ENCODE measurements around the gene LLGL1.
A peak's percentile ranks its signal among the peaks of the same experiment; 100 is the strongest.

Gene LLGL1

DNA sequence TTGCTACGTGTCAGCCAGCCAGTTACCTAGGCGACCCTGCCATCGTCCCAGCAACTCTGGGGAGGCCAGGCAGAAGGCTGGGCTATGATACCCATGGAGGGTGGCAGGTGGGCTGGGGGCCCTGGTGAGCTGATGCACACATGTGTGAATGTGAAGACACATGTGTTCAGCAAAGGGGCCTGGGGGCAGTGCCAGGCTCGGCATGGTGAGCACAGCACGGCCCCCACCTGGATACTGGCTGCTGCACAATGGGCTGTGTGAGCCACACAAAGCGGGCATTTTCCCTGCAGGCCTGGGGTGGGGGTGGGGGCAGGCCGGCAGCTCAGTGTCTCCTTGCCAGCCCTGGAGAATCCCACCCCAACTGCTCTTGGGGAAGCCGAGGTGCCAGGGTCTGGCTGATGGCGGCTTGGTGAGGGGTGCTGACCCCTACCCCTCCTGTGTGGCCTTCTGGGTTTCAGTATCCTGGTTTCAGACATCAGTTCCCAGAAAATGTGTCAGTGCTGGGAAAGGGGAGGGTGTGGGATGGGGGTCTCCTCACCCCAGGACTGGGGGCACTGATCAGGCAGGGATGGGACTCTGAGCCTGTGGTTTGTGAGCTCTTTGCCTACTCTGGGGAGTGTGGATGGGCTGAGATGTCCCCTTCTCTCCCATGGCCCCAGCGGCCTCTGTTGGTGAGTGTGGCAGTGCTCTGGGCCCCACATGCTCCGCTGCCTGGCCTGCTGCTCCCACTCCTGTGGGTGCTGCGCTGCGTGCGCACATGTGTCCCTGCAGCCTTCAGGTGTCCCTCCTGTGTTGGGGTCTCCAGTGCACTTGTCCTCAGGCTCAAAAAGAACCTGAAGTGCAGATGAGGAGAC, 5.1 kb downstream of the LLGL1 start:
- DNase-seq, result no peak

DNA sequence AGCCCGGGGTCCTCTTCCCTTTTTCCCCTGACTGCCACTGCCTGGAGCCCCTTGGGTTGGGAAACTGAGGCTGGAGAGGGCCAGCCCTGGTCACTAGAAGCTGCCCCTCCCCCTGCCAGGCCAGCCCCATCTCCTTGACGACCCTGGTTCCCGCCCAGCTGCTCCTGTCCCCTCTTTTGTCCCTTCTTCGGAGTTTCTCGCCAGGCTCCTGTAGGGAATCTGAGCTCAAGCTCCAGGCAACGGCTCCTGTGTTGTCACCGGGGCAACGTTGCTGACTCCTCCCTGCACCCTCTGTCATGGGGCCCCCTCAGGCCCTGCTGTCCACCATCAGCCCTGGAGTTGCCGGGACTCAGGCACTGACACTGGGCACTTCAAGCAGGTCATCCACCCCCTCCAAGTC, 5.7 kb downstream of the LLGL1 start:
- DNase-seq, result no peak

DNA sequence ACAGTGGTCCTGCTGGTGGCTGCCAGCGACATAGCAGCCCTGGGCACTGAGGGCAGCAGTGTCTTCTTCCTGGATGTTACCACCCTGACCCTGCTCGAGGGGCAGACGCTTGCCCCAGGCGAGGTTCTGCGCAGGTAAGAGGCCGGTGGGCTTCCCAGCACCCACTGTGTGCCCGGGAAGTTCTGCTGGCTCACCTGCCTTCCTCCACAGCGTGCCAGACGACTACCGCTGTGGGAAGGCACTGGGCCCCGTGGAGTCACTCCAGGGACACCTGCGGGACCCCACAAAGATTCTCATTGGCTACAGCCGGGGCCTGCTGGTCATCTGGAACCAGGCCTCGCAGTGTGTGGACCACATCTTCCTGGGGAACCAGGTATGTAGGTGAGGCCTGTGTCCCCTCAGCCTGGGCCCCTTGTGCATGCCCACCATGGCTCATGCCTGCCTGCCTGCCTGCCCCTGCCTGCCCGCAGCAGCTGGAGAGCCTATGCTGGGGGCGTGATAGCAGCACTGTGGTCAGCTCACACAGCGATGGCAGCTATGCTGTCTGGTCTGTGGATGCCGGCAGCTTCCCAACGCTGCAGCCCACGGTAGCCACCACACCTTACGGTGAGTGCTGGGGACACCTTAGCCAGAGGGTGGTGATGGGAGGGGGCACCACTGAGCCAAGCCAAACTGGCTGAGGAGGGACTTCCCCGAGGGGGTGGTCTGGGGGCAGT, 8.5 kb downstream of the LLGL1 start:
- no peak for DNase-seq

DNA sequence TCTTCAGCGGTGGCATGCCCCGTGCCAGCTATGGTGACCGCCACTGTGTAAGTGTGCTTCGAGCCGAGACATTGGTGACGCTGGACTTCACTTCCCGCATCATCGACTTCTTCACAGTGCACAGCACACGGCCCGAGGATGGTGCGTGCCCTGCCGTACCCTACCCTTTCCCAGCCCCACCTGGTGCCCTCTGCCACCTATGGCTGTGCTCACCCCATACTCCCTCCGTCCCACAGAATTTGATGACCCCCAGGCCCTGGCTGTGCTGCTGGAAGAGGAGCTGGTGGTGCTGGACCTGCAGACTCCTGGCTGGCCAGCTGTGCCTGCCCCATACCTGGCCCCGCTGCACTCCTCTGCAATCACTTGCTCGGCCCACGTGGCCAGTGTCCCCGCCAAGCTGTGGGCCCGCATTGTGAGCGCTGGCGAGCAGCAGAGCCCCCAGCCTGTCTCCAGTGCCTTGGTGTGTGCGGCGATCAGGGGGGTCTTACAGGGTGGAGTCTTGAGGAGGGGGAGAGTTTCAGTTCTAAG, 9.5 kb downstream of the LLGL1 start:
- no peak for DNase-seq

DNA sequence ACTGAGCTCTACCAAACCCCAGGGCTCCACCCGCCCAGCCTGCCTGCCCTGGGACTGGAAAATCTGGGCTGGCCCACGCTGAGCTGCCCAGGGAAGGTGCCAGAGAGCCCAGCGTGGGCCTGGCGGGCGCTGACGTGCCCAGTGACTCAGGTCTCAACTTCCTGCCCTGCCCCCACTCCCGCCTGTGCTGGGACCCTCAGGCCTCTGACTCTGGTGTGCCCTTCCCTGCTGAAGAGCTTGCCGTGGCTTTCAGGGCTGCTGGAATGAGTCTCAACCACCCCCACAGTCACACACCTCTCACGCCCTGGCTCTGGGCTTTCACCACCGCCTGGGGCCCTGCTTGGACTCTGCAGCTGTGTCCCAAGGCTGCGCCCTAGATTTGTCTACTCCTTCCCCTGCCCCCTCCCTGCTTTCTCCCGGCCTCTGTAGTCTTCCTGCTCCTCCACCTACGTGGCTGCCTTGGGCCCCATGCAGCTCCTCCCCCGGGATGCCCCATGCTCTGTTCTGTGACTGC, 10.4 kb downstream of the LLGL1 start:
- no peak for DNase-seq

DNA sequence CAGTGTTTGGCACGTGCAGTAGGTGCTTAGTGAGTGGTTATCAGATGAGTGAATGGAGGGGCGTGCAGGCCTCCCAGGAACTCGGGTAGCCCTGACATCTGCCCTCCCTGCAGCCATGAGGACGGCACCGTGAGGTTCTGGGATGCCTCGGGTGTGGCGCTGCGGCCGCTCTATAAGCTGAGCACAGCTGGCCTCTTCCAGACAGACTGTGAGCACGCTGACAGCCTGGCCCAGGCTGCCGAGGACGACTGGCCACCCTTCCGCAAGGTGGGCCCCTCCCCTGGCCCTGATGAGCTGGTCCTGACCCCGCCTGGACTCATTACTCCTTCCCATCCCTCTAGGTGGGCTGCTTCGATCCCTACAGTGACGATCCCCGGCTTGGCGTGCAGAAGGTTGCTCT, 11.1 kb downstream of the LLGL1 start:
- no peak for DNase-seq

DNA sequence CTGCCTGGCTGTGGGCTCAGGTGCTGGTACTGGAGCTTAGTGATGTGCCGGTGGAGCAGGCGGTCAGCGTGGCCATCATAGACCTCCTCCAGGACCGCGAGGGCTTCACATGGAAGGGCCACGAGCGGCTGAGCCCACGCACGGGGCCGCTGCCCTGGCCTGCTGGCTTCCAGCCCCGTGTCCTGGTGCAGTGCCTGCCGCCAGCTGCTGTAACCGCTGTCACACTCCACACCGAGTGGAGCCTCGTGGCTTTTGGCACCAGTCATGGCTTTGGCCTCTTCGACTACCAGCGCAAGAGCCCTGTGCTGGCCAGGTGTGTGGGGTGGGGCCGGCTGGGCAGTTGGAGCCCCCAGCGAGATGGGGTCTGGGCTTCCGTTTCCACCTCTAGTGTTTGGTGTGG, 12.0 kb downstream of the LLGL1 start:
- DNase-seq, result no peak

DNA sequence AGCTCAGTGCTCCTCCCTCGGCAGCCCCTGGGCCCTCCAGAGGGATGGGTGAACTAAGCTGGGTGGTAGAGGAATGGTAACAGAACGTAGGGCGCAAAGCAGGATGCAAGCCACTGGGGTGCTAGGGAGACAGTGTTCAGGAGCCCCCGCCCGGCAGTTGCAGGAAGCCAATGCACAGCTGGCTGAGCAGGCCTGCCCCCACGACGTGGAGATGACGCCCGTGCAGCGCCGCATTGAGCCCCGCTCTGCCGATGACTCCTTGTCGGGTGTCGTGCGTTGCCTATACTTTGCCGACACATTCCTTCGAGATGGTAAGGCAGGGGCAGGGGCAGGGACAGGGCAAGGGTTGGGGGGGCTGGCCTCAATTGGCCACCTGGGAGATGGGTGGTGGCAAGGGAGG, 12.9 kb downstream of the LLGL1 start:
- DNase-seq, result no peak

DNA sequence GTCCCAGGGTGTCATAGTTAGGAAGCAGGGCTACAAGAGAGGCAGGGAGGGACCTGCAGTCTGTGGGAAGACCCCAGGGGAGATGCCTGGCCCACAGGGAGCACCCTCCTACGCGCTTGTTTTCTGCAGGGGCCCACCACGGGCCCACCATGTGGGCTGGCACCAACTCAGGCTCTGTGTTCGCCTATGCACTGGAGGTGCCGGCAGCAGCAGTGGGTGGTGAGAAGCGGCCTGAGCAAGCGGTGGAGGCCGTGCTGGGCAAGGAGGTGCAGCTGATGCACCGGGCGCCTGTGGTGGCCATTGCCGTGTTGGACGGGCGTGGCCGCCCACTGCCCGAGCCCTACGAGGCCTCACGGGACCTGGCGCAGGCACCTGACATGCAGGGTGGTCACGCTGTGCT, 15.0 kb downstream of the LLGL1 start:
- no peak for DNase-seq

DNA sequence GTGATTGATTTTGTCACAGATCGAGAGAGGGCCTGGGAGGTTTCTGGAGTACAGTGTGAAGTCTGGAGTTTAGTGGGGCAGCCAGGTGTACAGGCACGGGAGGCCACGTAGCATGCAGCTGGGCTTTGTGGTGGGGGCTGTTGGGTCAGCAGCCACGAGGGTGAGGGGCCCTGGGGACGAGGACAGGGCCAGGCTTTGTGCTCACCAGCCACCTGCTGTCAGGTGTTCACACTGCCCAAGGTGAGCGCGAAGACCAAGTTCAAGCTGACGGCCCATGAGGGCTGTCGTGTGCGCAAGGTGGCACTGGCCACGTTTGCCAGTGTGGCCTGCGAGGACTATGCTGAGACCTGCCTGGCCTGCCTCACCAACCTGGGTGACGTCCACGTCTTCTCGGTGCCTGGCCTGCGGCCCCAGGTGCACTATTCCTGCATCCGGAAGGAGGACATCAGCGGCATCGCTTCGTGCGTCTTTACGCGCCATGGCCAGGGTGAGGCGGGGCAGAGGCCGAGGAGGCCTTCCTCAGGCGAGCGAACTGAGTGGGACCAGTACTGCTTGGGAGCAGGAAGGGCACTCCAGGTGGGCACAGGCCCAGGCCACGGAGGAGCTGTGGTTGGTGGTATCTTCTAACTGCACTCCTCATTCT, 15.9 kb downstream of the LLGL1 start:
- DNase-seq, result no peak

DNA sequence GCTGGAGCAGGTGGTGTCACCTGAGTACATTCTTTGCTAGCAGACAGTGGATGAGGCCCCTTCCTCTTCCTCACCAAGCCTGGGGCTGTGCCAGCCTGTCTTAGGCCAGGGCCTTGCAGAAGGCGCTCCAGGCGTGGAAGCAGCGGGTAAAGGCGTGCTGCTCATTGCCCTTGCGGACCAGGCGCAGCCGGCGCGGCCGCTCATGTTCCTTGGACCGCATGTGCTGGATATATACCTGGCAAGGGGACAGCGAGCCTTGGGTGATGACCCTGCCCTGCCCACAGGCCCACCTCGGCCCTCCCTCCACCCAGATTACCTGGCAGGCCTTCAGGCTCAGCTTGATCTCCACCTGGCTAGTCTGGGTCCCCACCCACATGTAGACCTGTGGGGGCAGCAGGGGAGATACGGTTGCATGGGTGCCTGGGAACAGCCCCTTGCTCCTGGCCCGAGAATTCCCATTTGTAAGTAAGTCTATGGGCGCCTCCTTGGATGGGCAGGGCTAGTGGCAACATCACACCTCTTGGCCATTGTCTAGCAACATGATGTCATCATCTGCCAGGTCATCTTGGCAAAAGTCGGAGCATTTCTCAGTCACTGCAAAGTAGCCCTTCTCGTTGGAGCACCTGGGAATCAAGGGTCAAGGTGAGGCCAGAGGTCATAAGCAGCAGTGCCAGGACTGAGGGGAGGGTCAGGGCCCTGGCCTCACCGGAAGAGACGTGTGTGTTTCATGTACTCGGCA, 19.8 kb downstream of the LLGL1 start:
- DNase-seq, result no peak

DNA sequence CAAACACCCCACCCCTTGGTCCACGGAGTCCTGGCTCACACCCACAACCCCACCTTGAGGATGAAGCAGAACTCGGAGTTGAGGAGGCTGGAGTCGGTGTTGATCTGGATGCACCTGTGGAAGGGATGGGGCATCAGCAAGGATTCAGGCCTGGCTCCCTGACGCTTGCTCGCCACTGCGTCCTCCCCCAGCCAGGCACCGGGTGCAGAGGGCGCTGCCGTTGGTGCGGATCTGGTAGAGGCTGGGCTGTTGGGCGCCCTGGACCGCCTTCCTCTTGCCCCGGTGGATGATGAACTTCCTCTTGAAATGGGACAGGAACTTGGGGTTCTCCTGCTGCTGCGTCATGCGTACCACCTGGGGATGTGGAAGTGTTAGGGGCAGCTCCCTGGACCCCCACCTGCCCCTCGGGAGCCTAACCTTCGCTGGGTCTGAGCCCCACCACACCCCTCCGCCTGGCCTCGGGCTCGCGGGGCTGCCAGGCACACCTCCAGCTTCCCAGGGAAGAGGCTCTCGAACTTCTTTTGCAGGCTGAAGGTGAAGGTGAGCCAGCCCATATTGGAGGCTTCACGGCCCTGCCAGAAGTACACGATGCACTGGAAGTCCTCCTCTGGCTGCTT, 20.8 kb downstream of the LLGL1 start:
- no peak for DNase-seq

DNA sequence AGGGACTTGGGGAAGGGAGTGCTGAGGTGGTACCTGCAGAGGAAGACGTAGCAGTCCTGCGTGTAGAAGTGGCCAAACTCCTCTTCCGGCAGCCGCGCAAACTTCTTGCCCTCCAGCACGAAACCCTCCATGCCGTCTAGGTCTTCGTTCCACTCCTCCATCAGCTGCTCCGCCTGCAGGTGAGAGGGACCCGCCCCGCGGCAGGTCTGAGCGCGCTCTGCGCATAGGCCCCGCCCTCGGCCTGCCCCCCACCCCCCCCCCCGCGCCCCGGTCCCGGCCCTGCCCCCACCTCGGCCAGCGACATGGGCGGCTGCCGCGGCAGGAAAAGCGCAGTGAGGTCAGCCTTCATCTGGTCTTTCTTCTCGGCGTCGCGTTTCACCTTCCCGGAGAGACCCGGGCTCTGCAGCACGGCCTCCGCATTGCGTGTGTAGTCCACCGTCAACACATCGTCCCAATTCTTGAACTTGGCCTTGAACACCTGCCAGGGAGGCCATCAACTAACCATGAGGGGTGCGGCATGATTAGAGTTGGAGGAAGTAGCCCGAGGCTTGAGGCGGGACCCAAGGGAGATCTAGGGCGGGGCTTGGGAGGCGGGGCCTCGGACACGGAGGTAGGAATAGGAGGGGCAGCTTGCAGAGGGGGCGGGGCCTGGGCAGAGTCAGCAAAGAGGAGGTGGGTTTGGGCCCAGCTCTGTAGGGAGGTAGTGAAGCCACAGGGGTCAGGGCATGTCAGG, 21.6 kb downstream of the LLGL1 start:
- DNase-seq, result no peak

DNA sequence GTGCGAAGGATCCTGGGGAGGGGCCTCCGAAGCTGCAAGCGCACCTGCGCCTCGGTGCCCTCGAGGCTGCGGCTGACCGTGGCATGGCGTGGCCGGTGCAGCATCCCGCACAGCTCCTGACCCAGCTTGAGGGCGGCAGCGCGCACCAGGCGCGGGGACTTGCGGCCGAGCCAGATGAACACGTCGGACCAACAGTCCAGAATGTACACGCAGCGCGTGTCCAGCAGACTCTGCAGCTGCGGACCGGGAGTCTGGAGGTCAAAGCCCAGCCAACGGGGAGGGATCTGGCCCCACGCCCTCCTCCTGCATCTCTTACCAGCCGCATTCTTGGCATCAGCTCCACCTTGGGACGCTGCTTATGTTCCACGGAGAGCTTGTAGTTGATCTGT, 22.2 kb downstream of the LLGL1 start:
- DNase-seq, result no peak

DNA sequence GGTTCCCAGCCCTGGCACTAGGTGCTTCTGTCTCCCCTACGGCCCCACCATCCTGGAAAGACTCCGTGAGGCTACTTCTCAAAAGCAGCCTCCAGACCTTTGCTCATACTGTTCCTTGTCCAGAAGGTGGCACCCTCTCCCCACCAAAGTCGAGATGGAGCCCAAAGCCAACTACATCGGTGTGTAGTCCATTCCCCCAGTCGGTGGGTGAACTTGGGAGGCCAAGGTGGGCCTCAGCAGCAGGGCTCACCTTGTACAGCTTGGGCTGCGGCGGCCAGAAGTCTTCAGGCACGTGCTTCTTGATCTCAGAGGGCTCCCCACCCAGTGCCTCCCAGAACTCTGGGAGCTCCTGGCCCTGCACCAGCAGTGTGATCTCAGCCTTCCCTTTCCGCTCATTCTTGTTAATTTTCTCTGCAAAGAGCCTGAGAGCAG, 22.9 kb downstream of the LLGL1 start:
- DNase-seq, result peak; percentile 56

DNA sequence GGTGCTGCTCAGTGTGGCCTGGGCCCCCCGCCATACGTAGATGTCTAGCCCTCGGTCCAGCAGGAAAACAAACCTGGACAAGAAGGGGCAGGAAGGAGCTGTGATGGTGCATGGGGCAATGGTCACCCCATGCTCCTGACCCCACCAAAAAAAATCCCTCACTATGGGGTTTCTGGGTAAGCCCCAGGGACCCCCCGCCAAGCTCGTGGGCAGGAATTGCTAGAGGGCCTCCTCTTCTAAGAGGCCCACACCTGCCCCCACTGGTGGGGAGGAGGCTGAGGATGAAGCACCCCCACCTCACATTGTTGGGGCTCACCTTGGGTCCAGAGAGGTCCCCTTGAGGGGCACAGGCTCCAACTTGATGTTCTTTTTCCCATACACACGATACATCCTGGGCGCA, 23.4 kb downstream of the LLGL1 start:
- no peak for DNase-seq

DNA sequence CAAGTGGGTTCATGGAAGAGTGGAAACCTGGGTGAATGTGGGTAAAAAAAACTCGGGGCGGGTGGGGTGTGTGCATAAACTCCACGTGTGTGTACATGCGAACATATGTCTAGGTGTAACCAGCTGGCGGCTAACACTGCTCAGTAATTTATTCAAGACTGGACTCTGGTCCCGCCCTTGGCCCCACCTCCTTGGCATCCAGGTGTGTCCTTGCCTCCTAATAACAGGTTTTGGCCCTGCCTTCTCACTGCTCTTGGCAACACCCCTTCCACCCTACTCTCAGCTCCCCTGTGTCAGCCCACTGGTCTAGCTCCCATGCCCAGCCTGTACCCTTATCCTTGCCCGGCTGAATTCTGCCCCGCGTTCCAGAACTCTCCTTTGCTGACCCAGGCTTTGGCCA, 24.8 kb downstream of the LLGL1 start:
- DNase-seq, result no peak

DNA sequence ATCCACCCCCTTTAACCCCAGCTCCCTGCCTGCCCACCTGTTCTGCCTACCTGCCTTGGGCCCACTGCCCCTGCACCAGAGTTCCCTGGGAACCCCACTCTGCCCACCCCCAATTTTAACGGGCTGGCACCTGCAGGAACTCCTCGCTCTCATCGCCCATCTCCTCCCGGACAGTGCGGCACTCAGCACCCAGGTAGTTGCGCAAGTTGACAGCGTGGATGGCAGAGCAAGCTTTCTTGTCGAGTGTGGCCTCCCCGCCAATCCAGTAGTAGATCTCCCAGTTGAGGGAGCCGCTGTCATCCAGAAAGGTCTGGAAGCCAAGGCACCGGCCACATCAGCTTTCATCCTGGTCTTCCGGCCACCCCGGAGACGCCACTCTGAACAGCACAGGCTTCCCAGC, 25.3 kb downstream of the LLGL1 start:
- DNase-seq, result no peak

DNA sequence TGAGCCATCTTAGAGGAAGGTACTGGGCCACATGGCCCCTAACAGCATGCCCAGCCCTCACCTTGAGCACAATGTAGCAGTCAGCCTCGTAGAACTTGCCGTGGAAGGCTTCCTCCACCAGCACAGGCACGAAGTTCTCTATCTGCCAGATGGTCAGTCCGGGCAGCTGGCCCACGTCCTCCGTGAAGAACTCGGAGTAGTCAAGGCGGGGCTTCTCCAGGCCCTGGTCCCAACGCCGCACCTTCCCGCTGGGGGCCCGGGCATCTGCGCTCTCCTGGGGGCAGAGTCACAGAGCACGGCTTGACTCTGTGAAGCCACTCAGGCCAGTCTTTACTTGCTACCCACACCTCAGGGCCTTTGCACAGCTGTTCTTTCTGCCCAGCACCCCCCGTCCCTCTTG, 25.8 kb downstream of the LLGL1 start:
- no peak for DNase-seq

DNA sequence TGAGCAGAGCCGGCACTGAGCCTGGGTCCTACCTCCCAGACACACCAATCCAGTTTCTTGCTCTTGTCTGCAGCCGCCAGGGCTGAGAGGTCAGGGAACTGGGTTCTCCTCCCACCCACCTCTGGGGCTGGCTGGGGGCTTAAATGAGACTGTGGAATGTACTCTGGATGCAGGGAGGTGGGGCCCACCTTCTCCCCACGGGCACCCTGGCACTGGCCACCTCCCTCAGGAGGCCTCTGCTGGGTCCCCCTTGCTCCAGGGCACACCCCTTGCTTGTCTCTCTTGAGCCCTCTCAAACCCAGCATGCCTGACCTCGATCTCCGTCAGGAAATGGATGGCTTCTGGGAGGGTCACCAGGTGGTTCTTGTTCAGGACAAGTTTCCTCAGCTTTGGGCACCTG, 26.7 kb downstream of the LLGL1 start:
- no peak for DNase-seq

DNA sequence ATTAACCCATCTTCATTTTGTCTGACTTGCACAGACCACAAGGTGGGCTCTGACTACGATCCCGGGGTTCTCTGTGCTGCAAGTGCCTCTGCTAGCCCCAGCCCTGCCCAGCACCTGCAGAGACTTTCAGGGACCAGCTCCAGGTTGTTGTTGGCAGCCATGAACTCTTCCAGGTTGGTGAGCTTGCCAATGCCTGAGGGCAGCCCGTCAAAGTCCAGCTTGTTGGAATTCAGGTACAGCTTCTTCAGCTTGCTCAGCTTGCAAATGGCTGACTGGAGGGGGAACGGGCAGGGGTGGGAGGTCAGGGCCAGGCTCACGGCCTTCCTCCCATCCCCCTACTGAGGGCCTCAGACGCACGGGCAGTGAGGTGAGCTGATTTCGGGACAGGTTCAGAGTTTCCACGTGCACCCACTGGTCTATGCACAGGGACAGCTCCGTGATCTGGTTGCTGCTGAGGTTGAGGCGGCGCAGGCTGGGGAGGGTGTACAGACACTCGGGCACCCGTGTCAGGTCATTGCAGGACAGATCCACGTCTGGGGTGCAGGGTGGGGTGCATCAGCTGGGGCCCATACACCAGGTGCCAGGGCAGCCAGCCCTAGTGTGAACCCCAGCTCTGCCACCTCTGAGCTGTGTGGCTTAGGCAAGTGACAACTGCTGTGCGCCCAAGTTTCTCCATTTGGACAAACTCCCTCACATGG, 27.9 kb downstream of the LLGL1 start:
- no peak for DNase-seq

Data from activated T-cell treated with anti-CD3 and anti-CD28 coated beads for 4 hours (primary cell).